Activated CD8-positive, alpha-beta T cell treated with anti-CD3 and anti-CD28 coated beads for 36 hours (primary cell): ENCODE results near the gene ARMH2. TPM values are rescaled to one million over a fixed set of nuclear protein-coding genes. Genes with fewer than 3 reads are reported as not detected.
"Not testable (repeated sequence)": the region's sequence is repeated elsewhere in the genome, so short reads cannot be mapped to it uniquely, and the experiment has no call there.

ENCODE experiments used
- ATAC-seq: fragments of 200-7000 bp; cut with Tn5 transposase; one replicate; pipeline ENCODE4 v1.10.0; 2021; ENCODE audit warnings: mild to moderate bottlenecking, moderate library complexity
- CTCF ChIA-PET: fragments of 350-600 bp; sonication (Branson Sonifier 250); formaldehyde crosslinking; loops from one replicate; lab custom pipeline; 2021; ENCODE audit warnings: antibody characterized with exemption; lab: Charles Lee
- POLR2A ChIA-PET: fragments of 350-600 bp; sonication (Branson Sonifier 250); formaldehyde crosslinking; loops from one replicate; lab custom pipeline; 2021; ENCODE audit warnings: antibody characterized with exemption; lab: Charles Lee
- DNase-seq: peaks from one replicate; pipeline ENCODE4 v3.0.0-alpha.2; 2020
- H3K27ac Mint-ChIP-seq: one replicate; pipeline ENCODE4 v1.8.0; 2021; ENCODE audit warnings: mild to moderate bottlenecking, mixed read lengths
- H3K27me3 Mint-ChIP-seq: one replicate; pipeline ENCODE4 v1.8.0; 2021; ENCODE audit warnings: mixed read lengths
- H3K36me3 Mint-ChIP-seq: one replicate; pipeline ENCODE4 v1.8.0; 2021; ENCODE audit warnings: low read depth, mixed read lengths
- H3K4me1 Mint-ChIP-seq: one replicate; pipeline ENCODE4 v1.8.0; 2021; ENCODE audit warnings: low read depth, mixed read lengths
- H3K4me3 Mint-ChIP-seq: one replicate; pipeline ENCODE4 v1.8.0; 2021; ENCODE audit warnings: mild to moderate bottlenecking, moderate library complexity, mixed read lengths
- H3K9me3 Mint-ChIP-seq: one replicate; pipeline ENCODE4 v1.8.0; 2021; ENCODE audit warnings: mixed read lengths
- intact Hi-C: fragments of 100-400 bp; cut with micrococcal nuclease; formaldehyde crosslinking; loops from one replicate; pipeline ENCODE4 v1.10.0; 2022
- total RNA-seq, 2 experiments: library from RNA; stranded (reverse); gene quantifications; one replicate each; pipeline ENCODE4 v1.2.3, GENCODE V29; 2021
- TF ChIP-seq, protein P1 (sequence below): fragments of 200-600 bp; IDR thresholded peaks from one replicate; pipeline ENCODE4 v1.8.0; 2022; ENCODE audit warnings: antibody characterized with exemption, mild to moderate bottlenecking

Gene ARMH2
- total RNA-seq, 2 experiments from 2014 or later, result 0.40 TPM; not detected in 1

DNA sequence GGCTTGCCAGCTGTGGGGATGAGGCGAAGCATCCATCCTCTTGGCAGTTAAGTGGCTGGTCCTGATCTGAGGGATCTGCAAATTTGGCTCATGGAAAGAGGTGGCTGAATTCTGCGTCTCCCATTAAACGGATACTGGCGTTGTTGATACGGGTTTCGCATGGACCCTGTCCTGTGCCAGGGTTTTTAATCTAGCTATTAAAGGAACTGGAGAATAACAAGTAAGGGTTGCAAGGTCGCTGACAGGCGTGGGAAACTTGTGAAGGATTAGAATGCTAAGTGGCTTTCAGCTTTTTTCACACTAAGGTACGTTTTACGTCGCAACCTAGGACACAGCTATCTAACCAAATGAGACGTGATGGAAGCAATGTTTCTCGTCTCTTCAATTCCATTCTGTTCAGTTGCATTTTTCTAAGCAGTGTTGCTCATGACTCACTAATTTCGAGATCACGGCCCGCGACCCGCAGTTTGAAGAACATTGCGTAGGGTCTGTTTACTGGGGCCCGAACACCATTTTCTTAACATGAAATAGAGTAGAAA, 23.1 kb downstream of the ARMH2 start:
- no peaks in the 10 kb centered on the region for H3K9me3 Mint-ChIP-seq
- no peaks in the 10 kb centered on the region for H3K27me3 Mint-ChIP-seq
- H3K4me3 Mint-ChIP-seq, result peak overlapping the region; percentile 98
- no peak for ATAC-seq
- TF ChIP-seq, protein P1, sequence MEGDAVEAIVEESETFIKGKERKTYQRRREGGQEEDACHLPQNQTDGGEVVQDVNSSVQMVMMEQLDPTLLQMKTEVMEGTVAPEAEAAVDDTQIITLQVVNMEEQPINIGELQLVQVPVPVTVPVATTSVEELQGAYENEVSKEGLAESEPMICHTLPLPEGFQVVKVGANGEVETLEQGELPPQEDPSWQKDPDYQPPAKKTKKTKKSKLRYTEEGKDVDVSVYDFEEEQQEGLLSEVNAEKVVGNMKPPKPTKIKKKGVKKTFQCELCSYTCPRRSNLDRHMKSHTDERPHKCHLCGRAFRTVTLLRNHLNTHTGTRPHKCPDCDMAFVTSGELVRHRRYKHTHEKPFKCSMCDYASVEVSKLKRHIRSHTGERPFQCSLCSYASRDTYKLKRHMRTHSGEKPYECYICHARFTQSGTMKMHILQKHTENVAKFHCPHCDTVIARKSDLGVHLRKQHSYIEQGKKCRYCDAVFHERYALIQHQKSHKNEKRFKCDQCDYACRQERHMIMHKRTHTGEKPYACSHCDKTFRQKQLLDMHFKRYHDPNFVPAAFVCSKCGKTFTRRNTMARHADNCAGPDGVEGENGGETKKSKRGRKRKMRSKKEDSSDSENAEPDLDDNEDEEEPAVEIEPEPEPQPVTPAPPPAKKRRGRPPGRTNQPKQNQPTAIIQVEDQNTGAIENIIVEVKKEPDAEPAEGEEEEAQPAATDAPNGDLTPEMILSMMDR, result no peak
- peak overlapping the region; percentile 100 for H3K27ac Mint-ChIP-seq
- H3K36me3 Mint-ChIP-seq, result peaks cover 41% of the 10 kb centered on the region
- H3K4me1 Mint-ChIP-seq, result peaks cover 25% of the 10 kb centered on the region
- CTCF ChIA-PET, result interaction anchor here (0.7 to 1.9 kb wide), 6 partner anchors 10 to 242 kb away, joined by 3 to 9 read pairs (median 6); partner anchors contain the start of gene C6orf62
- POLR2A ChIA-PET, result interaction anchor here (0.6 to 2.4 kb wide), 26 partner anchors 9 to 307 kb away, joined by 3 to 12 read pairs (median 4); partner anchors contain the start of genes ACOT13, C6orf62 and TDP2
- DNase-seq, result peak; percentile 64
- intact Hi-C loops, result no loop called here

DNA sequence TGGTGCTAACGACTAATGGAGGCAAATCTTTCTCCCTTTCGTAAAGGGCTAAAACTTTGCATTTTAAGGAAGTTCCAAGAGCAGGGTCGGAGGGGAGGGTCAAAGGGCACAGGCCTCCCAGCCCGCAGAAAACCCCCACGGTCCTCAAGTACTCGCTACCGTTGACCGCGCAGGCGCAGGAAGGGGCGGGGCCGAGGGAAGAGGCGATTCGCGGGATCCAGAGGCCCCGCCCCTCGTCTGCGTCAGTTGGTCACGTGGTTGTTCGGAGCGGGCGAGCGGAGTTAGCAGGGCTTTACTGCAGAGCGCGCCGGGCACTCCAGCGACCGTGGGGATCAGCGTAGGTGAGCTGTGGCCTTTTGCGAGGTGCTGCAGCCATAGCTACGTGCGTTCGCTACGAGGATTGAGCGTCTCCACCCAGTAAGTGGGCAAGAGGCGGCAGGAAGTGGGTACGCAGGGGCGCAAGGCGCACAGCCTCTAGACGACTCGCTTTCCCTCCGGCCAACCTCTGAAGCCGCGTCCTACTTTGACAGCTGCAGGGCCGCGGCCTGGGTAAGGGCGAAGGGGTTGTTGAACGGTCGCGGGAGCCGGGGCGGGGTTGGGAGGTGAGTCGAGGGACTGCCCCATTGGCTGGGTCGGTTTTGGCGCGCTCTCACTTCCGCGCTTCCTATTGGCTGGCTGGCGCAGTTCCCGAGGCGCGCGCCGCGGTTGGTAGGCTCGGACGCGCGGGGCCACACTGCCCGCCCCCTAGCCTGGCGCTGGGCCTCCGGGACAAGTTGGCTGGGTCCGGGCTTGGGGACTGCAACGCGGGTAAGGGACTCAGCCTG, 23.8 kb downstream of the ARMH2 start, which contains the start of gene GMNN:
Gene GMNN, plus strand, starts transcription at position 242 of the 824 bp plus-strand sequence. CDS start 2,310 bp downstream, outside the sequence.
- Mint-ChIP-seq H3K27ac (peak within 1 kb of the TSS; percentile 100), H3K4me1 (peaks cover 23% of the 10 kb centered on the region), H3K36me3 (peaks cover 35% of the 10 kb centered on the region), H3K27me3 (no peaks in the 10 kb centered on the region), H3K9me3 (no peaks in the 10 kb centered on the region), H3K4me3 (peak within 1 kb of the TSS; percentile 98)
- DNase-seq (peak; percentile 99), ATAC-seq (peak; percentile 93)
- TF ChIP-seq, protein P1, result no peak
- intact Hi-C loops, result no loop called here
- POLR2A ChIA-PET, result interaction anchor here (0.6 to 2.4 kb wide), 22 partner anchors 10 to 296 kb away, joined by 3 to 12 read pairs (median 4); partner anchors contain the start of genes ACOT13, C6orf62 and TDP2
- CTCF ChIA-PET, result interaction anchor here (0.7 to 3.4 kb wide), 8 partner anchors 10 to 243 kb away, joined by 3 to 17 read pairs (median 6); partner anchors contain the start of gene C6orf62

DNA sequence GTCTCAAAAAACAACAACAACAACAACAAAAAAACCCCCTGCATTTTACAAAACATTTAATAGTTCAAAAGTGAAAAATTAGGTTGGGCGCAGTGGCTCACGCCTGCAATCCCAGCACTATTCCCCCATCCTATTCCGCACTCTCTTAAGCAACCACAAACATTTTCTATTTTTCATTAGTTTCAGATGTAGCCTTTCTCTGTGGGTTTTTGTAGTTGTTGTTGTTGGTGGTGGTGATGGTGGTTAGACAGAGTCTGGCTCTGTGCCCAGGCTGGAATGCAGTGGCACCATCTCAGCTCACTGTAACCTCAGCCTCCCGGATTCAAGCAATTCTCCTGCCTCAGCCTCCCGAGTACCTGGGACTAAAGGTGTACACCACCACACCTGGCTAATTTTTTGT, 30.4 kb downstream of the ARMH2 start:
- H3K27me3 Mint-ChIP-seq, result no peaks in the 10 kb centered on the region
- H3K36me3 Mint-ChIP-seq, result no peaks in the 10 kb centered on the region
- H3K4me1 Mint-ChIP-seq, result peaks cover 2% of the 10 kb centered on the region
- ATAC-seq (no peak), DNase-seq (no peak)
- H3K27ac Mint-ChIP-seq, result no peak overlapping the region
- H3K9me3 Mint-ChIP-seq, result no peaks in the 10 kb centered on the region
- ChIA-PET POLR2A (interaction anchor here (0.9 kb wide), 1 partner anchor 46 kb away, joined by 3 read pairs; no protein-coding TSS in a partner anchor), CTCF (interaction anchor here (1.4 to 4.7 kb wide), 4 partner anchors 15 to 186 kb away, joined by 3 to 72 read pairs (median 4); no protein-coding TSS in a partner anchor)
- no peak overlapping the region for H3K4me3 Mint-ChIP-seq
- intact Hi-C loops, result loop anchor here (5.0 kb wide), 1 partner anchor 46 kb away; no protein-coding TSS in a partner anchor
- TF ChIP-seq, protein P1, result no peak

- POLR2A ChIA-PET, result interaction anchor here (0.6 to 2.1 kb wide), 3 partner anchors 9 to 58 kb away, joined by 3 to 5 read pairs (median 3); no protein-coding TSS in a partner anchor
- H3K4me1 Mint-ChIP-seq, result peaks cover 4% of the 10 kb centered on the region
Observed at GRCh38 chr6:24766680-24767462, 31.8 kb downstream of the ARMH2 start.

DNA sequence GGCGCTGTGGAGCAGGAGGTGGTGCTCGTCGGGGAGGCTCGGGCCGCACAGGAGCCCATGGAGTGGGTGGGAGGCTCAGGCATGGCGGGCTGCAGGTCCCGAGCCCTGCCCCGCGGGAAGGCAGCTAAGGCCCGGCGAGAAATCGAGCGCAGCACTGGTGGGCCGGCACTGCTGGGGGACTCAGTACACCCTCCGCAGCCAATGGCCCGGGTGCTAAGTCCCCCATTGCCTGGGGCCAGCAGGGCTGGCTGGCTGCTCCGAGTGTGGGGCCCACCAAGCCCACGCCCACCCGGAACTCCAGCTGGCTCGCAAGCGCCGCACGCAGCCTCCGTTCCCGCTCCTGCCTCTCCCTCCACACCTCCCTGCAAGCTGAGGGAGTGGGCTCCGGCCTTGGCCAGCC, 32.7 kb downstream of the ARMH2 start:
- not testable (repeated sequence) for H3K36me3 Mint-ChIP-seq, H3K9me3 Mint-ChIP-seq, H3K4me1 Mint-ChIP-seq, H3K27me3 Mint-ChIP-seq, H3K4me3 Mint-ChIP-seq, ATAC-seq, H3K27ac Mint-ChIP-seq, DNase-seq
- CTCF ChIA-PET, result interaction anchor here (1.1 to 4.7 kb wide), 11 partner anchors 8 to 240 kb away, joined by 3 to 72 read pairs (median 6); partner anchors contain the start of gene C6orf62
- intact Hi-C loops, result loop anchor here (1.0 to 5.0 kb wide), 2 partner anchors 44 to 185 kb away; no protein-coding TSS in a partner anchor
- POLR2A ChIA-PET, result interaction anchor here (0.6 to 2.1 kb wide), 3 partner anchors 10 to 47 kb away, joined by 3 to 5 read pairs (median 3); partner anchors contain the start of gene C6orf62

More at GRCh38 chr6:24766680-24767462, 31.8 kb downstream of the ARMH2 start:
- TF ChIP-seq, protein P1, result peak; percentile 58
- CTCF ChIA-PET, result interaction anchor here (0.7 to 4.7 kb wide), 15 partner anchors 9 to 241 kb away, joined by 3 to 72 read pairs (median 6); partner anchors contain the start of gene C6orf62
- Mint-ChIP-seq H3K27me3 (no peaks in the 10 kb centered on the region), H3K36me3 (no peaks in the 10 kb centered on the region), H3K9me3 (no peaks in the 10 kb centered on the region), H3K4me3 (no peak overlapping the region), H3K27ac (no peak overlapping the region)
- intact Hi-C loops, result loop anchor here (1.0 to 5.0 kb wide), 2 partner anchors 45 to 186 kb away; no protein-coding TSS in a partner anchor
- ATAC-seq (peak; percentile 76), DNase-seq (no peak)
